Prostate gland (tissue), 2 donors: ENCODE data around the gene EHBP1.

Experiments used
- POLR2A ChIP-seq: fragments of 450-650 bp; IDR thresholded peaks from one replicate; pipeline ENCODE4 v1.6.1; 2016; ENCODE audit warnings: antibody characterized with exemption, mild to moderate bottlenecking
- TF ChIP-seq, protein P1 (sequence below), 4 experiments: fragments of 200-600 bp in 2 of 4; fragments of 450-650 bp in 2 of 4; sonication (generic) in 2 of 4; IDR thresholded peaks; 1 replicate in 3 of 4; 2 replicates in 1 of 4; pipeline ENCODE4 v1.5.1; 2016 to 2019; ENCODE audit warnings: antibody characterized with exemption in 4 of 4, mild to moderate bottlenecking in 2 of 4, moderate library complexity in 2 of 4

DNA sequence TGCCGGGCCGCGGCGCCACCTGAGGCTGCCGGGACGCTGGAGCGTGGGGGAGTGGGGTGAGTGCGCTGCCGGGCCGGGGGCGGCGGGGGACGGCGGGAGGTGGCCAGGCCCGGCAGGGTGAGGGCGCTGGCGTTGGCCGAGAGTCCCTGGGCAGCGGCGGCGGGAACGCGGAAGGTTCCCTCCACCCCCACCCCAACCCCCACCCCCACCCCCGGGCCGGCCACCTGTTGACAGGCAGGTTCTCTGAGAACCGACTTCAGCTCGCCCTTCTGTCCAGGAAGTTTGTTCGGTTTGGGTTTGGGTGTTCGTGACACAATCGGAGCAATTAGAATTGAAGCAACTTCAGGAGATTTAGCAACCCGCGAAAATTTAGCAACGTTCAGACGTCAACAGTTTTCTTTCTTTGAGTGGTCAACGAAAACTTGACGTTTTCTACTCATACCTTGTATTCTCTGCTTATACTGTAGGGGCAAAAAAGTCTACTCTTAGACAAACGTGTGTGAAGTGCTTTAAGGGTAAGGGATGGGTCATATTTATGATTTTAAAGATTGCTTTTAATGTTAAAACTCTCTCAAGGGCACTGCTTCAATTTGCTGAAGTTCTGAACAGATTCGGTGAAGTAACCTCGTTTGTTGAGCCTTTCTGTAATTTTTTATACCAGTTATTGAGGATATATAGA, 354.4 kb downstream of the EHBP1 start:
- no peak for TF ChIP-seq POLR2A
- TF ChIP-seq, protein P1, sequence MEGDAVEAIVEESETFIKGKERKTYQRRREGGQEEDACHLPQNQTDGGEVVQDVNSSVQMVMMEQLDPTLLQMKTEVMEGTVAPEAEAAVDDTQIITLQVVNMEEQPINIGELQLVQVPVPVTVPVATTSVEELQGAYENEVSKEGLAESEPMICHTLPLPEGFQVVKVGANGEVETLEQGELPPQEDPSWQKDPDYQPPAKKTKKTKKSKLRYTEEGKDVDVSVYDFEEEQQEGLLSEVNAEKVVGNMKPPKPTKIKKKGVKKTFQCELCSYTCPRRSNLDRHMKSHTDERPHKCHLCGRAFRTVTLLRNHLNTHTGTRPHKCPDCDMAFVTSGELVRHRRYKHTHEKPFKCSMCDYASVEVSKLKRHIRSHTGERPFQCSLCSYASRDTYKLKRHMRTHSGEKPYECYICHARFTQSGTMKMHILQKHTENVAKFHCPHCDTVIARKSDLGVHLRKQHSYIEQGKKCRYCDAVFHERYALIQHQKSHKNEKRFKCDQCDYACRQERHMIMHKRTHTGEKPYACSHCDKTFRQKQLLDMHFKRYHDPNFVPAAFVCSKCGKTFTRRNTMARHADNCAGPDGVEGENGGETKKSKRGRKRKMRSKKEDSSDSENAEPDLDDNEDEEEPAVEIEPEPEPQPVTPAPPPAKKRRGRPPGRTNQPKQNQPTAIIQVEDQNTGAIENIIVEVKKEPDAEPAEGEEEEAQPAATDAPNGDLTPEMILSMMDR (IDR thresholded peaks at IDR 0.05), result no peak
